PC-3 (cell line): ENCODE measurements around the gene TBC1D30. TPM values are rescaled to one million over a fixed set of nuclear protein-coding genes. Genes with fewer than 3 reads are reported as not detected.

Source experiments
- ATAC-seq: fragments of 200-7000 bp; cut with Tn5 transposase; 2 replicates; pipeline ENCODE4 v1.9.1; 2020; ENCODE audit warnings: mild to moderate bottlenecking, moderate library complexity
- BruUV-seq: library from RNA; stranded (reverse); fragments of 400-500 nt; replicated peaks from 2 replicates; lab custom pipeline; 2021; lab: Mats Ljungman, UMichigan
- CTCF ChIA-PET: fragments of 300-600 bp; sonication (Branson Sonifier 250); formaldehyde crosslinking; loops from one replicate; lab custom pipeline; 2022; ENCODE audit warnings: antibody characterized with exemption; lab: Charles Lee
- POLR2A ChIA-PET: fragments of 300-600 bp; sonication (Branson Sonifier 250); formaldehyde crosslinking; loops from one replicate; lab custom pipeline; 2022; ENCODE audit warnings: antibody characterized with exemption; ENCODE audit not compliant: unreplicated experiment; lab: Charles Lee
- DNase-seq: peaks from one replicate; pipeline ENCODE4 v3.0.0-alpha.2; 2015
- H2AFZ ChIP-seq: fragments of 300-600 bp; sonication (generic); 2 replicates; pipeline ENCODE4 v1.6.0; 2016; ENCODE audit warnings: antibody characterized with exemption, low read length
- H3F3A ChIP-seq: fragments of 300-600 bp; sonication (generic); one replicate; pipeline ENCODE4 v1.6.0; 2017; ENCODE audit warnings: antibody characterized with exemption, low read length, control low read depth, mild to moderate bottlenecking; ENCODE audit not compliant: unreplicated experiment
- H3K27ac ChIP-seq: fragments of 300-600 bp; sonication (generic); 2 replicates; pipeline ENCODE4 v1.5.1; 2016; ENCODE audit warnings: mild to moderate bottlenecking, low read length
- H3K27me3 ChIP-seq: fragments of 300-600 bp; sonication (generic); 2 replicates; pipeline ENCODE4 v1.6.1; 2016; ENCODE audit warnings: low read length, mixed read lengths
- H3K36me3 ChIP-seq: fragments of 300-600 bp; sonication (generic); 2 replicates; pipeline ENCODE4 v1.6.1; 2016; ENCODE audit warnings: low read depth, mixed run types, low read length, mixed read lengths
- H3K4me1 ChIP-seq: fragments of 300-600 bp; sonication (generic); 2 replicates; pipeline ENCODE4 v1.5.1; 2016; ENCODE audit warnings: low read length; ENCODE audit not compliant: insufficient read depth
- H3K4me2 ChIP-seq: fragments of 300-600 bp; sonication (generic); 2 replicates; pipeline ENCODE4 v1.6.0; 2016; ENCODE audit warnings: low read length
- H3K4me3 ChIP-seq: fragments of 300-600 bp; sonication (generic); 2 replicates; pipeline ENCODE4 v1.5.1; 2016; ENCODE audit warnings: mild to moderate bottlenecking, low read length, mixed read lengths
- H3K79me2 ChIP-seq: fragments of 300-600 bp; sonication (generic); 2 replicates; pipeline ENCODE4 v1.6.1; 2017; ENCODE audit warnings: low read length, mixed read lengths
- H3K9ac ChIP-seq: fragments of 300-600 bp; sonication (generic); 2 replicates; pipeline ENCODE4 v1.6.0; 2016; ENCODE audit warnings: mild to moderate bottlenecking, low read length
- H3K9me2 ChIP-seq: fragments of 300-600 bp; sonication (generic); replicated peaks from 2 replicates; pipeline ENCODE4 v1.6.1; 2016; ENCODE audit warnings: mixed run types, low read length, mixed read lengths
- H3K9me3 ChIP-seq: fragments of 300-600 bp; sonication (generic); 2 replicates; pipeline ENCODE4 v1.6.1; 2016; ENCODE audit warnings: low read length, mixed read lengths
- H4K20me1 ChIP-seq: fragments of 300-600 bp; sonication (generic); 2 replicates; pipeline ENCODE4 v1.6.1; 2016; ENCODE audit warnings: low read length, mixed read lengths
- CTCF ChIP-seq: fragments of 300-600 bp; sonication (generic); conservative IDR thresholded peaks from 2 replicates; pipeline ENCODE4 v1.5.1; 2017; ENCODE audit warnings: antibody characterized with exemption, low read depth, mild to moderate bottlenecking, low read length
- EZH2 ChIP-seq: fragments of 300-600 bp; sonication (generic); IDR thresholded peaks from one replicate; pipeline ENCODE4 v1.6.1; 2017; ENCODE audit warnings: antibody characterized with exemption, mild to moderate bottlenecking, low read length; ENCODE audit not compliant: unreplicated experiment
- EZH2phosphoT487 ChIP-seq: fragments of 300-600 bp; sonication (generic); IDR thresholded peaks from 2 replicates; pipeline ENCODE4 v1.6.1; 2018; ENCODE audit warnings: mild to moderate bottlenecking, antibody characterized with exemption, low read length, borderline replicate concordance
- intact Hi-C: fragments of 100-400 bp; cut with micrococcal nuclease; formaldehyde crosslinking; loops from 2 replicates; pipeline ENCODE4 v1.9.0; 2023
- total RNA-seq: library from RNA; depleted of rRNA; stranded (reverse); fragments of >200 nt; gene quantifications from 2 replicates; pipeline ENCODE4 v1.2.3, GENCODE V29; 2014

Gene TBC1D30
- total RNA-seq, 1 experiment from 2014 or later = 16.8 TPM

GRCh38 chr12:64813723-64814122 is 10.7 kb upstream of the TBC1D30 start:
- Histone ChIP-seq H3K79me2 (no peaks in the 10 kb centered on the region), H4K20me1 (no peaks in the 10 kb centered on the region), H3K4me1 (peaks cover 36% of the 10 kb centered on the region), H3K27me3 (no peaks in the 10 kb centered on the region), H3F3A (no peaks in the 10 kb centered on the region), H3K9ac (no peak overlapping the region), H2AFZ (no peak overlapping the region; the same call in 1 of the 2 replicates), H3K27ac (peak overlapping the region; percentile 46), H3K9me3 (no peaks in the 10 kb centered on the region), H3K36me3 (no peaks in the 10 kb centered on the region), H3K4me2 (peak overlapping the region; percentile 63), H3K9me2 (no peaks in the 10 kb centered on the region), H3K4me3 (no peak overlapping the region)
- no TSS peak for BruUV-seq
- TF ChIP-seq EZH2phosphoT487 (no peak), CTCF (no peak), EZH2 (no peak)
- ATAC-seq (peak; percentile 77), DNase-seq (peak; percentile 72)
- ChIA-PET POLR2A (no interaction called here), CTCF (interaction anchor here (0.7 to 0.8 kb wide), 2 partner anchors 12 to 16 kb away, joined by 4 to 11 read pairs; no protein-coding TSS in a partner anchor)
- intact Hi-C loops = loop anchor here (2.0 kb wide), 1 partner anchor 63 kb away; no protein-coding TSS in a partner anchor

DNA sequence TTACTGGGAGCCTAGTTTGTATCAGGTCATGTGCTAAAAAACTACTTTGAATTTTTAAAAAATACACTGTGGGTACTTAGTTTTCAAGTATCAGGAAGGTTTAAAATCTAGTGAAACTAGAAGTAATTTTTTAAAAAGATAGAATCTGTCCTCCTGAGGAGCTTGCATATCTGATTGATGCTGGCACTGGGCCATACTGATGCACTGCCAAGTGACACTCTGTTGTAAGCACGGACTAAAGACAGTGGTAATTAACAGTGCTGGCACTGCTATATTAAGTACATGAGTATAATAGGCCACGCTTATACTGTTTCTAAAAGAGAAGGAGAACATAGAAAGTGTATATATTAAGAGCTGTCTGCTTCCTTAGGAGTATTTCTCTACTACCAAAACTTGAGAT is 10.0 kb upstream of the TBC1D30 start:
- intact Hi-C loops = no loop called here
- BruUV-seq = no TSS peak
- H3K9ac ChIP-seq = no peak overlapping the region
- no peak overlapping the region for H3K4me3 ChIP-seq
- H4K20me1 ChIP-seq = no peaks in the 10 kb centered on the region
- H3K27me3 ChIP-seq = no peaks in the 10 kb centered on the region
- no peak overlapping the region for H2AFZ ChIP-seq
- no peak for ATAC-seq
- CTCF ChIA-PET = interaction anchor here (0.5 kb wide), 1 partner anchor 64 kb away, joined by 4 read pairs; no protein-coding TSS in a partner anchor
- H3F3A ChIP-seq = no peaks in the 10 kb centered on the region
- POLR2A ChIA-PET = no interaction called here
- TF ChIP-seq CTCF (no peak), EZH2phosphoT487 (no peak), EZH2 (no peak)
- DNase-seq = no peak
- H3K79me2 ChIP-seq = no peaks in the 10 kb centered on the region
- peaks cover 36% of the 10 kb centered on the region for H3K4me1 ChIP-seq
- no peaks in the 10 kb centered on the region for H3K9me3 ChIP-seq
- no peak overlapping the region for H3K4me2 ChIP-seq
- no peaks in the 10 kb centered on the region for H3K36me3 ChIP-seq
- no peaks in the 10 kb centered on the region for H3K9me2 ChIP-seq
- no peak overlapping the region for H3K27ac ChIP-seq

GRCh38 chr12:64819816-64820402 is 4.5 kb upstream of the TBC1D30 start:
- Histone ChIP-seq H3K9ac (no peak overlapping the region), H3K9me3 (0 out of 2 replicates have a peak, but pooled peaks cover 5% of the 10 kb centered on the region), H3K27ac (no peak overlapping the region), H3K4me3 (no peak overlapping the region), H3K4me1 (0 out of 2 replicates have a peak, but pooled peaks cover 4% of the 10 kb centered on the region), H3F3A (no peaks in the 10 kb centered on the region), H3K4me2 (no peak overlapping the region), H3K79me2 (no peaks in the 10 kb centered on the region), H4K20me1 (no peaks in the 10 kb centered on the region), H3K27me3 (no peaks in the 10 kb centered on the region), H3K9me2 (no peaks in the 10 kb centered on the region), H2AFZ (no peak overlapping the region), H3K36me3 (peaks cover 7% of the 10 kb centered on the region)
- ChIA-PET CTCF (no interaction called here), POLR2A (interaction anchor here (0.6 kb wide), 1 partner anchor 987 kb away, joined by 3 read pairs; no protein-coding TSS in a partner anchor)
- intact Hi-C loops = no loop called here
- ATAC-seq = no peak
- DNase-seq = no peak
- TF ChIP-seq EZH2phosphoT487 (no peak), CTCF (no peak), EZH2 (no peak)
- no TSS peak for BruUV-seq
